HL-60 (cell line): ENCODE results near the gene C4orf33.

Experiments used
- DNase-seq, 2 experiments: peaks; one replicate each; pipeline ENCODE4 v3.0.0-alpha.2; 2010 to 2020; ENCODE audit warnings: low read depth in 1 of 2, low spot score in 1 of 2
- H3K27ac ChIP-seq: fragments of 250-450 bp; sonication (Bioruptor Pico); replicated peaks from 2 replicates; pipeline ENCODE4 v1.5.1; 2020; ENCODE audit warnings: mild to moderate bottlenecking, moderate library complexity
- H3K27me3 ChIP-seq: fragments of 250-450 bp; sonication (Bioruptor Pico); 2 replicates; pipeline ENCODE4 v1.5.1; 2021; ENCODE audit warnings: mild to moderate bottlenecking, moderate library complexity; ENCODE audit not compliant: insufficient read depth, poor library complexity, severe bottlenecking
- H3K4me3 ChIP-seq: replicated peaks from 2 replicates; pipeline ENCODE4 v1.5.1; 2011; ENCODE audit warnings: mild to moderate bottlenecking, control low read depth, low read length; ENCODE audit not compliant: insufficient read depth
- CTCF ChIP-seq: IDR thresholded peaks from one replicate; pipeline ENCODE4 v1.5.1; 2011; ENCODE audit warnings: low read length, control low read depth, inconsistent platforms; ENCODE audit not compliant: insufficient read depth
- GABPA ChIP-seq: IDR thresholded peaks from 2 replicates; pipeline ENCODE4 v1.6.1; 2012; ENCODE audit warnings: low read depth
- POLR2AphosphoS5 ChIP-seq: IDR thresholded peaks from 2 replicates; pipeline ENCODE4 v1.6.1; 2012; ENCODE audit warnings: low read depth
- REST ChIP-seq: IDR thresholded peaks from 2 replicates; pipeline ENCODE4 v1.6.1; 2012; ENCODE audit warnings: low read depth; ENCODE audit not compliant: insufficient replicate concordance
- SPI1 ChIP-seq: IDR thresholded peaks from 2 replicates; pipeline ENCODE4 v1.6.1; 2012; ENCODE audit warnings: low read depth, mild to moderate bottlenecking, borderline replicate concordance

Gene C4orf33

GRCh38 chr4:129146639-129147038 is 50.7 kb downstream of the C4orf33 start:
- Histone ChIP-seq H3K27me3 (no peaks in the 10 kb centered on the region), H3K27ac (no peak overlapping the region), H3K4me3 (no peak overlapping the region)
- no peak for DNase-seq
- no peak for TF ChIP-seq GABPA
- TF ChIP-seq REST = no peak
- no peak for TF ChIP-seq SPI1
- TF ChIP-seq POLR2AphosphoS5 = no peak
- no peak for TF ChIP-seq CTCF

- Histone ChIP-seq H3K27me3 (no peaks in the 10 kb centered on the region), H3K27ac (no peak overlapping the region), H3K4me3 (no peak overlapping the region)
- TF ChIP-seq CTCF = no peak
- no peak for TF ChIP-seq SPI1
- no peak for TF ChIP-seq REST
- no peak for TF ChIP-seq GABPA
- no peak for TF ChIP-seq POLR2AphosphoS5
- no peak for DNase-seq
Measured at GRCh38 chr4:129148892-129149291, 52.9 kb downstream of the C4orf33 start.

GRCh38 chr4:129149906-129150305 is 54.0 kb downstream of the C4orf33 start:
- no peak for DNase-seq
- TF ChIP-seq GABPA (no peak), POLR2AphosphoS5 (no peak), CTCF (no peak), REST (no peak), SPI1 (no peak)

More at GRCh38 chr4:129149906-129150305, 54.0 kb downstream of the C4orf33 start:
- H3K4me3 ChIP-seq = no peak overlapping the region
- H3K27me3 ChIP-seq = no peaks in the 10 kb centered on the region
- no peak overlapping the region for H3K27ac ChIP-seq
